ENCODE measurements around the gene DIAPH1. TPM values are rescaled to one million over a fixed set of nuclear protein-coding genes. Genes with fewer than 3 reads are reported as not detected.

DIAPH1 gene
- total RNA-seq, 1 donor from 2014 or later: 63.5 TPM

DNA sequence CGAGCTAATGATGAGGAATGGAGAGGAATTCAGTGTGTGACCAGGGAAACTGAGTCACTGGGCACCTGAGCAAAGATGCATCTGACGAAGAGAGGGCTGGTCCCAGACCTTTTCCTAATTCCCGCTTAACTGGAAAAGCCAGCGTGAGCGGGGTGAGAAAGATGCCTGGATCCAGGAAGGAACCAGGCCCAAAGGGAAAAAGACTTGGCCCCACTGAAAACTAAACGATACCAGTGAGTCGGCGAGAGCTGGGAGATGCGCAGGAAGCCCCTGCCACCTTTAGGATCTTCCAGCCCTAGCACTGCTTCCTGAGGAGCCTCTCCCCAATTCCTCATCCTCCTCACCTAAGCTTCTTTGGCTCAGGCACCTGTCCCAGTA, 32.9 kb upstream of the DIAPH1 start:
- Mint-ChIP-seq H3K27ac (no peak overlapping the region), H3K27me3 (peaks cover 14% of the 10 kb centered on the region), H3K4me1 (ENCODE audit: low read depth) (peaks cover 2% of the 10 kb centered on the region)

DNA sequence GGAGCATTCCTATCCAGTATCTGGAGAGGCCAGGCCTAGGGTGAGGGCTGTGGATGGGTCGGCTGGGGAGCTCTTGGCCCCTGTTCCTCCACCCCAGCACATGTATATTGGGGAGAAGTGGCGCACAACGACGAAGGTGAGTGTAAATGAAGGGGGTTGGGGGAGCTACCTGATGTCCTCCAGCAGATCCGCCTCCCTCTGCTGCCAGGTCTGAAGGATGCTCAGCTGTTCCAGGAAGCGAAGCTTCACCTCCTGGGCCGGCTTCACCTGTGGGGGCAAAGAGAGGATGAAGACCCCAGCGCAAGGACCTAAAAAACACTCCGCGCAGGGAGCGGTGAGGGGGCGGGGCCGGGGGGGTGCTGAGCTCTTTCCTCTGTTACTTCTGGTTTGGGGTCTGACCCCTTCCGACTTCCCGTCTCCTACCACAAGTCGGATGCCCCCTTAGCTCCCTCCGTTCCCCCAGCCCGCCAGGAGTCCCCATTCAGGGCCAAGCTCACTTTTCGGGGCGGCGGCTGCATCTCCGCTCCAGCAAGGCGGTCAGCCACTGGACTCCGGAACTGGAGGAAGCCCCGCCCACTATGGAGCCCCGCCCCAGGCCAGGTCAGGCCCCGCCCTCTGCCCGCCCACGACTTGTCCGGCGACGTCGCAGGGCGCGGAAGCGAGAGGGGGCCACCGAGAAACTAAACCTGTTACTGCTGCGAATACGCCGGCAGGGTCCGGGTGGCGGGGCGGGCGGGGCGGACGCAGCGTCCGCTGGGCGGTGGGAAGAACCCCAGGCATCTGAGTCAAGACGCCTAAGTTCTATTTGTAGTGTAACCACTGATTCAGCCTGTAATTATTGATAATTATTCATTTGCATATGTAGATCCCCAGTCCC, 32.3 kb upstream of the DIAPH1 start, which contains the start of gene FCHSD1:
Gene FCHSD1 (minus strand): TSS at position 568 of the 877 bp plus-strand sequence. CDS start 50 bp downstream, at position 518.
- TF ChIP-seq, protein P1, sequence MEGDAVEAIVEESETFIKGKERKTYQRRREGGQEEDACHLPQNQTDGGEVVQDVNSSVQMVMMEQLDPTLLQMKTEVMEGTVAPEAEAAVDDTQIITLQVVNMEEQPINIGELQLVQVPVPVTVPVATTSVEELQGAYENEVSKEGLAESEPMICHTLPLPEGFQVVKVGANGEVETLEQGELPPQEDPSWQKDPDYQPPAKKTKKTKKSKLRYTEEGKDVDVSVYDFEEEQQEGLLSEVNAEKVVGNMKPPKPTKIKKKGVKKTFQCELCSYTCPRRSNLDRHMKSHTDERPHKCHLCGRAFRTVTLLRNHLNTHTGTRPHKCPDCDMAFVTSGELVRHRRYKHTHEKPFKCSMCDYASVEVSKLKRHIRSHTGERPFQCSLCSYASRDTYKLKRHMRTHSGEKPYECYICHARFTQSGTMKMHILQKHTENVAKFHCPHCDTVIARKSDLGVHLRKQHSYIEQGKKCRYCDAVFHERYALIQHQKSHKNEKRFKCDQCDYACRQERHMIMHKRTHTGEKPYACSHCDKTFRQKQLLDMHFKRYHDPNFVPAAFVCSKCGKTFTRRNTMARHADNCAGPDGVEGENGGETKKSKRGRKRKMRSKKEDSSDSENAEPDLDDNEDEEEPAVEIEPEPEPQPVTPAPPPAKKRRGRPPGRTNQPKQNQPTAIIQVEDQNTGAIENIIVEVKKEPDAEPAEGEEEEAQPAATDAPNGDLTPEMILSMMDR (IDR thresholded peaks at IDR 0.05; ENCODE audit: unreplicated experiment): peak; percentile 12
- Mint-ChIP-seq H3K27me3 (peaks cover 14% of the 10 kb centered on the region), H3K9me3 (ENCODE audit: low read depth) (no peaks in the 10 kb centered on the region), H3K36me3 (ENCODE audit: insufficient read depth) (no peaks in the 10 kb centered on the region), H3K27ac (peak within 1 kb of the TSS; percentile 87), H3K4me3 (ENCODE audit: low read depth) (peak within 1 kb of the TSS; percentile 94), H3K4me1 (ENCODE audit: low read depth) (peaks cover 2% of the 10 kb centered on the region)
- DNase-seq (ENCODE audit: low spot score, unreplicated experiment): peak; percentile 83

More for the DNA sequence above, 32.9 kb upstream of the DIAPH1 start:
- Mint-ChIP-seq H3K36me3 (ENCODE audit: insufficient read depth) (no peaks in the 10 kb centered on the region), H3K4me3 (ENCODE audit: low read depth) (peak overlapping the region; percentile 94), H3K9me3 (ENCODE audit: low read depth) (no peaks in the 10 kb centered on the region)
- TF ChIP-seq, protein P1 (IDR thresholded peaks at IDR 0.05; ENCODE audit: unreplicated experiment): no peak
- DNase-seq (ENCODE audit: low spot score, unreplicated experiment): no peak

DNA sequence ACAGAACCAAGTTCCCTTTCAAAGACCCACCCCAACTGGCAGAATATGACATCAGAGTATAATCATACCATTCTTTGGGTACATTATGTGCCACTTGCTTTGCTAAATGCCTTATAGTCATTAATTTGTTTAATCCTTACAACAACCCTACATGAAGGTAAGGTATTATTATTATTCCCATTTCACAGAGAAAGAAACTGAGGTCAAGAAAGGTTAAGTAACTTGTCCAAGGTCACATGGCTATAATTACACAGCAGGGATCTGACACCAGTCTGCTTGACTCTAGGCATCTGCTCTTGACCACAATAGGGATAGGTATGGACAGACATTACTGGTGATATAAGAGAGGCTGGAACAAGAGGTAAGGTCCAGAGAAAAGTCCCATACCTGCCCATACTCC, 31.2 kb upstream of the DIAPH1 start:
- Mint-ChIP-seq H3K4me1 (ENCODE audit: low read depth) (peaks cover 2% of the 10 kb centered on the region), H3K36me3 (ENCODE audit: insufficient read depth) (peaks cover 1% of the 10 kb centered on the region), H3K9me3 (ENCODE audit: low read depth) (no peaks in the 10 kb centered on the region), H3K27ac (no peak overlapping the region), H3K27me3 (peaks cover 14% of the 10 kb centered on the region), H3K4me3 (ENCODE audit: low read depth) (peak overlapping the region; percentile 46)
- no peak for DNase-seq (ENCODE audit: low spot score, unreplicated experiment)
- TF ChIP-seq, protein P1 (IDR thresholded peaks at IDR 0.05; ENCODE audit: unreplicated experiment): no peak

DNA sequence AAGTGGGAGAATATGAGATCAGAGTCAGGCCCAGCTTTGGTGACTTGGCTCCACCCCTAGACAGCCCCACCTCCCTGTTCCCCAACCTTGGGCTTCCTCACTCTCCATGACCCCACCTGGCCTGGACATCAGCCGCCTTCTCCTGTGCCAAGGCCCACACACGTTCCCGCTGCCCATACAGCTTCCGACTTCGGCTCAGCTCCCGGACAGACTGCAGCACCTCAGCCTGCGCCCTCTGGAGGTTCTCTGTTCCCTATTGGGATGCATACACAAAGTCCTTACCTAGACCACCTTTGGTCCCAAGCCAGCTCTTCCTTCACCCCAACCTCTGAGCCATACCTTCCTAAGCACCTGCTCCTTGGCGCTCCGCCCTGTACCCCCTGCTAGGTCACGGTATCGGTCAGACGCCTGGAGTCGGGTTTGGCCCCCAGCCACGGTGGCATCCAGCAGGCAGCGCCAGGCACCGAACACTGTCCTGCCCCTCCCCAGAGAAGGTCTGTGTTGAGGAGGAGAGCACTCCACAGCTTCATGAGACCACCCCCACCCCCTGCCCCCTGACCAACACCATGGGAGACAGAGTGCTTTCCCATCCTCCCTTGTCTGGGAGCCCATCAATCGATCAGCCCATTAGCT, 30.4 kb upstream of the DIAPH1 start:
- peaks cover 2% of the 10 kb centered on the region for H3K4me1 Mint-ChIP-seq (ENCODE audit: low read depth)
- H3K4me3 Mint-ChIP-seq (ENCODE audit: low read depth): peak overlapping the region; percentile 46
- H3K36me3 Mint-ChIP-seq (ENCODE audit: insufficient read depth): peaks cover 2% of the 10 kb centered on the region
- H3K9me3 Mint-ChIP-seq (ENCODE audit: low read depth): no peaks in the 10 kb centered on the region
- no peak overlapping the region for H3K27ac Mint-ChIP-seq
- H3K27me3 Mint-ChIP-seq: peaks cover 14% of the 10 kb centered on the region
- DNase-seq (ENCODE audit: low spot score, unreplicated experiment): no peak
- TF ChIP-seq, protein P1 (IDR thresholded peaks at IDR 0.05; ENCODE audit: unreplicated experiment): no peak

DNA sequence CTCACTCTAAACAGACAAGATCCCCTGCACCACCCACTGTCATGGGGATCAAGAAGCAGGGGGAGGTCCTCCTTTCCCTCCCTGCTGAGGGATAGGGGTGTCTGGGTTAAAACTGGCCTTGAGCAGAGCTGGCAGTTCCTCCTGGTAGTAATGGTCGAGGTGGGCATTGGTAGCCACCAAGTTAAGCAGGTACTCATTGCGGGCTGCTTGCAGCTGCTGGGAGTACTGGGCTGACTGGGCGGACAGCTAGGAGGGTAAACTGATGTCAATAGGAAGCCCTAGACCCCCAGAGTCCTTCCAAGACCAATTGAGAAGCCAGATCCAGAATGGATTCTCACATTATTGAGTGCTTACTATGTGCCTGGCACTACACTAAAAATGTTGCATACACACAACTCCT, 29.1 kb upstream of the DIAPH1 start:
- H3K36me3 Mint-ChIP-seq (ENCODE audit: insufficient read depth): peaks cover 2% of the 10 kb centered on the region
- H3K27ac Mint-ChIP-seq: no peak overlapping the region
- peaks cover 2% of the 10 kb centered on the region for H3K4me1 Mint-ChIP-seq (ENCODE audit: low read depth)
- no peak overlapping the region for H3K4me3 Mint-ChIP-seq (ENCODE audit: low read depth)
- peaks cover 10% of the 10 kb centered on the region for H3K27me3 Mint-ChIP-seq
- no peaks in the 10 kb centered on the region for H3K9me3 Mint-ChIP-seq (ENCODE audit: low read depth)
- DNase-seq (ENCODE audit: low spot score, unreplicated experiment): no peak
- TF ChIP-seq, protein P1 (IDR thresholded peaks at IDR 0.05; ENCODE audit: unreplicated experiment): no peak
